Testis (tissue), 2 donors: Measurements from ENCODE around the gene STK38.

Source experiments
- POLR2A ChIP-seq: fragments of 450-650 bp; IDR thresholded peaks from one replicate; pipeline ENCODE4 v1.6.1; 2017; ENCODE audit warnings: antibody characterized with exemption, mild to moderate bottlenecking, moderate library complexity
- TF ChIP-seq, protein P1 (sequence below), 3 experiments: fragments of 450-650 bp in 2 of 3; fragments of 200-600 bp in 1 of 3; sonication (generic) in 1 of 3; IDR thresholded peaks; one replicate each; pipeline ENCODE4 v1.5.1; 2016 to 2019; ENCODE audit warnings: antibody characterized with exemption in 3 of 3, mild to moderate bottlenecking in 2 of 3, moderate library complexity in 1 of 3

DNA sequence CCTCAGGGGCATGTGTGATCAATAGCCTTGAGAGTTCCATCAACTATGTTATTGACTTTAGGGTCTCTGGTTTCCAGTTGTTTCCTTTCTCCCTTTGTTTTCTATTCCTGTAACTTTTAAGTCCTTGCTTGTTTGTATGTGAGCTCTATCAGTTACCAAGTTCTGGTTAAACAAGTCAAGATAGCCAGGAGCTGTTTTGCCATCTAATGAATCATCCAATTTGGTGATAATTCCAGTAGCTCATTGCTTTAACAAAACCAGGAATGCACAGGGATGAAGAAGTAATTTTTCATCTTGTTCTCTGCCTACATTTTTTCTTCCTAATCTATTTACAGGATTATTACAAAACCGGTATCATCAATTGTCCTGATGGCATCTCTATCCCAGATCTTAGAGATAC, 68.0 kb downstream of the STK38 start:
- TF ChIP-seq, protein P1, sequence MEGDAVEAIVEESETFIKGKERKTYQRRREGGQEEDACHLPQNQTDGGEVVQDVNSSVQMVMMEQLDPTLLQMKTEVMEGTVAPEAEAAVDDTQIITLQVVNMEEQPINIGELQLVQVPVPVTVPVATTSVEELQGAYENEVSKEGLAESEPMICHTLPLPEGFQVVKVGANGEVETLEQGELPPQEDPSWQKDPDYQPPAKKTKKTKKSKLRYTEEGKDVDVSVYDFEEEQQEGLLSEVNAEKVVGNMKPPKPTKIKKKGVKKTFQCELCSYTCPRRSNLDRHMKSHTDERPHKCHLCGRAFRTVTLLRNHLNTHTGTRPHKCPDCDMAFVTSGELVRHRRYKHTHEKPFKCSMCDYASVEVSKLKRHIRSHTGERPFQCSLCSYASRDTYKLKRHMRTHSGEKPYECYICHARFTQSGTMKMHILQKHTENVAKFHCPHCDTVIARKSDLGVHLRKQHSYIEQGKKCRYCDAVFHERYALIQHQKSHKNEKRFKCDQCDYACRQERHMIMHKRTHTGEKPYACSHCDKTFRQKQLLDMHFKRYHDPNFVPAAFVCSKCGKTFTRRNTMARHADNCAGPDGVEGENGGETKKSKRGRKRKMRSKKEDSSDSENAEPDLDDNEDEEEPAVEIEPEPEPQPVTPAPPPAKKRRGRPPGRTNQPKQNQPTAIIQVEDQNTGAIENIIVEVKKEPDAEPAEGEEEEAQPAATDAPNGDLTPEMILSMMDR (IDR thresholded peaks at IDR 0.05) = no peak
- TF ChIP-seq POLR2A = no peak
